Measurements from ENCODE around the gene ZBP1. TPM values are rescaled to one million over a fixed set of nuclear protein-coding genes. Genes with fewer than 3 reads are reported as not detected.

The ZBP1 gene
- total RNA-seq, 1 donor from 2014 or later, result not detected

DNA sequence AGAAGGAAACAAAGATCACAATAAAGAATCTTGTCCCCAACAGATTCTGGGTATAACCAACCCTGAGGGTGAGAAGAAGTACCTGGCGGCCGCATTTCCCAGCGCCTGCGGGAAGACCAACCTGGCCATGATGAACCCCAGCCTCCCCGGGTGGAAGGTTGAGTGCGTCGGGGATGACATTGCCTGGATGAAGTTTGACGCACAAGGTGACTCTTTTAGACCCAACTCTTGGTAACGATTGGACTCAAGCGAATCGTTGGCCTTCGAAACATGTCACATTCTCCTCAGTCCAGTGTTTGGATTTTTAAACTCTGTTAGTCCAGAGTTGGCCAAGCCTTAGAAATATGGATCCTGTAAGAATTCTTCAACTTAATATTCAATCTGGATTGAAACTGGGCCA, 56.7 kb downstream of the ZBP1 start:
- no peaks in the 10 kb centered on the region for H3K9me3 Mint-ChIP-seq (ENCODE audit: low read depth)
- H3K27me3 Mint-ChIP-seq, result peaks cover 36% of the 10 kb centered on the region
- H3K27ac Mint-ChIP-seq, result no peak overlapping the region
- H3K4me1 Mint-ChIP-seq (ENCODE audit: low read depth), result no peaks in the 10 kb centered on the region
- H3K4me3 Mint-ChIP-seq (ENCODE audit: low read depth), result no peak overlapping the region
- TF ChIP-seq, protein P1, sequence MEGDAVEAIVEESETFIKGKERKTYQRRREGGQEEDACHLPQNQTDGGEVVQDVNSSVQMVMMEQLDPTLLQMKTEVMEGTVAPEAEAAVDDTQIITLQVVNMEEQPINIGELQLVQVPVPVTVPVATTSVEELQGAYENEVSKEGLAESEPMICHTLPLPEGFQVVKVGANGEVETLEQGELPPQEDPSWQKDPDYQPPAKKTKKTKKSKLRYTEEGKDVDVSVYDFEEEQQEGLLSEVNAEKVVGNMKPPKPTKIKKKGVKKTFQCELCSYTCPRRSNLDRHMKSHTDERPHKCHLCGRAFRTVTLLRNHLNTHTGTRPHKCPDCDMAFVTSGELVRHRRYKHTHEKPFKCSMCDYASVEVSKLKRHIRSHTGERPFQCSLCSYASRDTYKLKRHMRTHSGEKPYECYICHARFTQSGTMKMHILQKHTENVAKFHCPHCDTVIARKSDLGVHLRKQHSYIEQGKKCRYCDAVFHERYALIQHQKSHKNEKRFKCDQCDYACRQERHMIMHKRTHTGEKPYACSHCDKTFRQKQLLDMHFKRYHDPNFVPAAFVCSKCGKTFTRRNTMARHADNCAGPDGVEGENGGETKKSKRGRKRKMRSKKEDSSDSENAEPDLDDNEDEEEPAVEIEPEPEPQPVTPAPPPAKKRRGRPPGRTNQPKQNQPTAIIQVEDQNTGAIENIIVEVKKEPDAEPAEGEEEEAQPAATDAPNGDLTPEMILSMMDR (IDR thresholded peaks at IDR 0.05; ENCODE audit: unreplicated experiment), result no peak
- no peak for DNase-seq (ENCODE audit: low spot score, unreplicated experiment)
- H3K36me3 Mint-ChIP-seq (ENCODE audit: insufficient read depth), result no peaks in the 10 kb centered on the region

DNA sequence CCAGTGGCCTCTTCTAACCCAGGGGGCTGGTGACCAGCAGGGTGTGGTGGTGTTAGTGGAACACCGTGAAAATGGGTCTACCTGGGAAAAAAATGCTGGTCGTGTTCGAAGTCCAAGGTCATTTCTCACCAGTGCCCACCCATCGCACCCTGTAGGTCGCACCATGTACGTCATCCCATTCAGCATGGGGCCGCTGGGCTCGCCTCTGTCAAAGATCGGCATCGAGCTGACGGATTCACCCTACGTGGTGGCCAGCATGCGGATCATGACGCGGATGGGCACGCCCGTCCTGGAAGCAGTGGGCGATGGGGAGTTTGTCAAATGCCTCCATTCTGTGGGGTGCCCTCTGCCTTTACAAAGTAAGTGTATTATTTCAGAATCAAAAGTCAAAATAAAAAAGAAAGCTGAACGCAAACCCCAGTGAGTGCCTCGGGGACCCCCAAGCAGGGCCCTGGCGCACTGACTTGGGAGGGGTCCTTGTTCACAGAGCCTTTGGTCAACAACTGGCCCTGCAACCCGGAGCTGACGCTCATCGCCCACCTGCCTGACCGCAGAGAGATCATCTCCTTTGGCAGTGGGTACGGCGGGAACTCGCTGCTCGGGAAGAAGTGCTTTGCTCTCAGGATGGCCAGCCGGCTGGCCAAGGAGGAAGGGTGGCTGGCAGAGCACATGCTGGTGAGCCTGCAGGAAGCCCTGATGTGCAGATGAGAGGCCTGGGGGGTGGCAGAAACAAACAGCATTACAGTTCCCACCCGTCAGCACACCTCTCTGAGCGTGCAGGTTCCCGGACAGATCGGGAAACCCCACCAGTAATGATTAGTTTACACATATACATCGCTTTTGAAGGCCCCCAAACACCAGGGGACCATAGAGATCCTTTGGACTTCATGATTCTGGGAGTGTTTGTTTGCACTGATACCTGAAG, 57.4 kb downstream of the ZBP1 start:
- Mint-ChIP-seq H3K27me3 (peaks cover 38% of the 10 kb centered on the region), H3K36me3 (ENCODE audit: insufficient read depth) (no peaks in the 10 kb centered on the region), H3K9me3 (ENCODE audit: low read depth) (no peaks in the 10 kb centered on the region), H3K27ac (no peak overlapping the region), H3K4me3 (ENCODE audit: low read depth) (no peak overlapping the region), H3K4me1 (ENCODE audit: low read depth) (peaks cover 2% of the 10 kb centered on the region)
- DNase-seq (ENCODE audit: low spot score, unreplicated experiment), result no peak
- TF ChIP-seq, protein P1 (IDR thresholded peaks at IDR 0.05; ENCODE audit: unreplicated experiment), result no peak

DNA sequence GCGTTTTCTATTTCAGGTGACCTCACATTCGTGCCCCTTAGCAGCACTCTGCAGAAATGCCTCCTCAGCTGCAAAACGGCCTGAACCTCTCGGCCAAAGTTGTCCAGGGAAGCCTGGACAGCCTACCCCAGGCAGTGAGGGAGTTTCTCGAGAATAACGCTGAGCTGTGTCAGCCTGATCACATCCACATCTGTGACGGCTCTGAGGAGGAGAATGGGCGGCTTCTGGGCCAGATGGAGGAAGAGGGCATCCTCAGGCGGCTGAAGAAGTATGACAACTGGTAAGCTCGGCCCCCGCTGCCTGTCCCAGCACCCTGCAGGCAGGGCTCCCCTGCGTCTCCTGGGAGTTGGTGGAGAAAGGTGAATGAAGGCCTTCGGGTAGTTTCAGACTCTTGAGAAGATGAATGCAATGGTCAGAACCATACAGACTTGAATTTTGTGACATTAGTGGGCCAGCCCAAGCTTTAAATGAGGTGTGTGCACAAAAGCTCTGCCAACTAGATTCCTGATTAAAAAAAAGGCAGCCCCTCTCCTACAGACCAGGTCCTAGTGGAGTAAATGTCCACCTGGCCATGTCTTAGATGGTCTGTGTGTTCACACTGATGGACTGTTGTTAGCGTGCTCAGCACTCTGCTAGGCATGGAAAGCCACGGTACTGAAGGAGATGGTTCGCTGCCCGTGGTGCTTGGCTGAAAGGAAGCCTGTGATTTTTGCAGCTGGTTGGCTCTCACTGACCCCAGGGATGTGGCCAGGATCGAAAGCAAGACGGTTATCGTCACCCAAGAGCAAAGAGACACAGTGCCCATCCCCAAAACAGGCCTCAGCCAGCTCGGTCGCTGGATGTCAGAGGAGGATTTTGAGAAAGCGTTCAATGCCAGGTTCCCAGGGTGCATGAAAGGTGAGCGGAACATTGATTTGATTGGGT, 58.6 kb downstream of the ZBP1 start:
- peaks cover 38% of the 10 kb centered on the region for H3K27me3 Mint-ChIP-seq
- H3K4me3 Mint-ChIP-seq (ENCODE audit: low read depth), result no peak overlapping the region
- no peak overlapping the region for H3K27ac Mint-ChIP-seq
- no peaks in the 10 kb centered on the region for H3K36me3 Mint-ChIP-seq (ENCODE audit: insufficient read depth)
- no peaks in the 10 kb centered on the region for H3K9me3 Mint-ChIP-seq (ENCODE audit: low read depth)
- TF ChIP-seq, protein P1 (IDR thresholded peaks at IDR 0.05; ENCODE audit: unreplicated experiment), result no peak
- no peak for DNase-seq (ENCODE audit: low spot score, unreplicated experiment)
- H3K4me1 Mint-ChIP-seq (ENCODE audit: low read depth), result peaks cover 2% of the 10 kb centered on the region

DNA sequence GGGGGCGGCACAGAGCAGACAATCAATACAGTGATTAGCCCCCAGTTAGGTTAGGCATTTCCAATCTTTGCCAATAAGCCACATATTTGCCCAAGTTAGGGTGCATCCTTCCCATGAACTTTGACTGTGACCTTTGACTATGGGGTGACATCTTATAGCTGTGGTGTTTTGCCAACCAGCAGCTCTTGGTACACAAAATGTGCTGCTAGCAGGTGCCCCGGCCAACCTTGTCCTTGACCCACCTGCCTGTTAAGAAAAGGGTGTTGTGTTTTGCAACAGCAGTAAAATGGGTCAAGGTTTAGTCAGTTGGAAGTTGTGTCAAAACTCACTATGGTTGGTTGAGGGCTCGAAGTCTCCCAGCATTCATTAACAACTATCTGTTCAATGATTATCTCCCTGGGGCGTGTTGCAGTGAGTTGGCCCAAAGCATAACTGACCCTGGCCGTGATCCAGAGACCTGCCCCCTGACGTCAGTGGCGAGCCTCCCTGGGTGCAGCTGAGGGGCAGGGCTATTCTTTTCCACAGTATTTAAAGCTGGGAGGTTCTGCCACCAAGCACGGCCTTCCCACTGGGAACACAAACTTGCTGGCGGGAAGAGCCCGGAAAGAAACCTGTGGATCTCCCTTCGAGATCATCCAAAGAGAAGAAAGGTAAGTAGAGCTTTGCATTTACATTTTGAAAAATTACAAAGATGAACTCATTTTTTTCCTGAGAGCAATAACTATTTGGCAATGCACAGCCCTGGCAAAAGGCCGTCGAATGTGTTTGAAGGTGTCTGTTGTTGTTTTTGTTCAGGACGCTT, 59.5 kb downstream of the ZBP1 start, which contains the start of gene PCK1:
Gene PCK1 (plus strand): TSS at position 557 of the 802 bp plus-strand sequence. CDS start 302 bp downstream, outside the sequence.
- H3K36me3 Mint-ChIP-seq (ENCODE audit: insufficient read depth), result no peaks in the 10 kb centered on the region
- H3K27me3 Mint-ChIP-seq, result peaks cover 37% of the 10 kb centered on the region
- H3K4me3 Mint-ChIP-seq (ENCODE audit: low read depth), result no peak within 1 kb of the TSS
- no peak within 1 kb of the TSS for H3K27ac Mint-ChIP-seq
- TF ChIP-seq, protein P1 (IDR thresholded peaks at IDR 0.05; ENCODE audit: unreplicated experiment), result no peak
- no peaks in the 10 kb centered on the region for H3K9me3 Mint-ChIP-seq (ENCODE audit: low read depth)
- H3K4me1 Mint-ChIP-seq (ENCODE audit: low read depth), result peaks cover 2% of the 10 kb centered on the region
- no peak for DNase-seq (ENCODE audit: low spot score, unreplicated experiment)

Data from progenitor cell of endocrine pancreas (in vitro differentiated cells).